HepG2 (cell line): Measurements from ENCODE around the gene ELMOD3. TPM values are rescaled to one million over a fixed set of nuclear protein-coding genes. Genes with fewer than 3 reads are reported as not detected.

Source experiments
- AKAP8 ChIP-seq: sonication (generic); formaldehyde crosslinking; IDR thresholded peaks from 2 replicates; pipeline ENCODE4 v1.5.1; 2020; ENCODE audit warnings: mild to moderate bottlenecking, missing genetic modification reagents
- ARNT2 ChIP-seq: sonication (generic); formaldehyde crosslinking; IDR thresholded peaks from 2 replicates; pipeline ENCODE4 v1.8.0; 2022; ENCODE audit warnings: mild to moderate bottlenecking, low read depth, missing genetic modification reagents, moderate library complexity
- GFI1 ChIP-seq: sonication (generic); formaldehyde crosslinking; IDR thresholded peaks from 2 replicates; pipeline ENCODE4 v1.5.0; 2020; ENCODE audit warnings: missing genetic modification reagents, mild to moderate bottlenecking, borderline replicate concordance
- HNF1A ChIP-seq, 2 experiments: sonication (generic) in 1 of 2; formaldehyde crosslinking in 1 of 2; IDR thresholded peaks; 2 replicates each; pipeline versions ENCODE4 v1.4.0 to v1.6.1; 2016 to 2020; ENCODE audit warnings: borderline replicate concordance in 1 of 2, low read depth in 1 of 2, mild to moderate bottlenecking in 1 of 2, missing genetic modification reagents in 1 of 2
- MAFF ChIP-seq: IDR thresholded peaks from 2 replicates; pipeline ENCODE4 v1.6.1; 2011; ENCODE audit warnings: low read depth, low read length, improper control_type of control experiment
- ONECUT2 ChIP-seq: sonication (generic); formaldehyde crosslinking; IDR thresholded peaks from 2 replicates; pipeline ENCODE4 v1.4.0; 2020; ENCODE audit warnings: missing genetic modification reagents
- PAF1 ChIP-seq: IDR thresholded peaks from 2 replicates; pipeline ENCODE4 v1.6.1; 2016; ENCODE audit warnings: missing genetic modification reagents, missing compliant biosample characterization
- SMAD1 ChIP-seq: sonication (generic); formaldehyde crosslinking; IDR thresholded peaks from 2 replicates; pipeline ENCODE4 v1.4.0; 2020; ENCODE audit warnings: missing genetic modification reagents, low read depth, mild to moderate bottlenecking, borderline replicate concordance
- SOX13 ChIP-seq, 3 experiments: fragments of 450-650 bp in 1 of 3; sonication (generic) in 1 of 3; formaldehyde crosslinking in 1 of 3; IDR thresholded peaks in 2 of 3; conservative IDR thresholded peaks in 1 of 3; 2 replicates each; pipeline versions ENCODE4 v1.5.0 to v1.6.1; 2016 to 2020; ENCODE audit warnings: antibody characterized with exemption in 1 of 3, mild to moderate bottlenecking in 1 of 3, missing compliant biosample characterization in 1 of 3, missing genetic modification reagents in 1 of 3, moderate library complexity in 1 of 3
- SRF ChIP-seq: IDR thresholded peaks from 2 replicates; pipeline ENCODE4 v1.6.1; 2011; ENCODE audit warnings: mild to moderate bottlenecking, low read depth, low read length, moderate library complexity
- STAG1 ChIP-seq: sonication (generic); formaldehyde crosslinking; IDR thresholded peaks from 2 replicates; pipeline ENCODE4 v1.4.0; 2020; ENCODE audit warnings: missing genetic modification reagents
- ZBTB46 ChIP-seq: sonication (generic); formaldehyde crosslinking; IDR thresholded peaks from 2 replicates; pipeline ENCODE4 v1.4.0; 2020; ENCODE audit warnings: mild to moderate bottlenecking, missing genetic modification reagents, borderline replicate concordance
- ZC3H4 ChIP-seq: sonication (generic); formaldehyde crosslinking; IDR thresholded peaks from 2 replicates; pipeline ENCODE4 v1.4.0; 2020; ENCODE audit warnings: missing genetic modification reagents, borderline replicate concordance
- ZNF138 ChIP-seq: sonication (generic); formaldehyde crosslinking; IDR thresholded peaks from 2 replicates; pipeline ENCODE4 v1.5.0; 2020; ENCODE audit warnings: mild to moderate bottlenecking, low read depth, missing genetic modification reagents
- ZNF510 ChIP-seq: sonication (generic); formaldehyde crosslinking; IDR thresholded peaks from 2 replicates; pipeline ENCODE4 v1.4.0; 2020; ENCODE audit warnings: low read depth, mild to moderate bottlenecking, missing genetic modification reagents
- ZNF513 ChIP-seq: sonication (generic); formaldehyde crosslinking; conservative IDR thresholded peaks from 2 replicates; pipeline ENCODE4 v1.5.0; 2020; ENCODE audit warnings: missing genetic modification reagents
- ZNF557 ChIP-seq: sonication (generic); formaldehyde crosslinking; IDR thresholded peaks from 2 replicates; pipeline ENCODE4 v1.4.0; 2020; ENCODE audit warnings: missing genetic modification reagents
- ZNF576 ChIP-seq: sonication (generic); formaldehyde crosslinking; IDR thresholded peaks from 2 replicates; pipeline ENCODE4 v1.4.0; 2020; ENCODE audit warnings: mild to moderate bottlenecking, missing genetic modification reagents
- ZSCAN25 ChIP-seq: sonication (generic); formaldehyde crosslinking; IDR thresholded peaks from 2 replicates; pipeline ENCODE4 v1.8.0; 2022; ENCODE audit warnings: mild to moderate bottlenecking, missing genetic modification reagents
- polyA plus RNA-seq, 8 experiments: library from polyadenylated mRNA; depleted of rRNA in 3 of 8; stranded (reverse) in 7 of 8; unstranded in 1 of 8; fragments of >200 nt; fragmentation: Illumina TruSeq in 4 of 8; extraction: Trizol in 4 of 8; gene quantifications; 2 replicates each; pipeline versions ENCODE4 v1.2.1 to v1.2.3, GENCODE V29; 2011 to 2016; ENCODE audit warnings: low read depth in 4 of 8, missing spikeins in 1 of 8, mixed read lengths in 1 of 8; ENCODE audit not compliant: insufficient read depth in 1 of 8
- total RNA-seq, 5 experiments: library from RNA; depleted of rRNA; stranded (reverse); fragments of >200 nt; fragmentation: Illumina TruSeq; extraction: Trizol; gene quantifications; 2 replicates each; pipeline ENCODE4 v1.2.3, GENCODE V29; 2016; ENCODE audit warnings: low read depth in 1 of 5

ELMOD3 gene
- total and polyA plus RNA-seq, 2 of the 13 experiments (the other 11 are each of a cell fraction or from before 2014, with no cell fraction given) = 13.3 to 19.5 TPM

GRCh38 chr2:85418132-85419008, 63.8 kb downstream of the ELMOD3 start, which contains the start of gene SH2D6 (continued):
- TF ChIP-seq STAG1 (0 out of 2 replicates have a peak, but pooled peaks have one; percentile 1), ONECUT2 (peak; percentile 49; the same call in 1 of the 2 replicates), HNF1A (IDR thresholded peaks at IDR 0.05; ENCODE audit: low read depth) (peak; percentile 55; the same call in 1 of the 2 replicates), HNF1A (CRISPR knock-in tag; IDR thresholded peaks at IDR 0.05; ENCODE audit: borderline replicate concordance) (peak; percentile 73; the same call in 1 of the 2 replicates), ZNF513 (CRISPR knock-in tag) (peak; percentile 87; the same call in 1 of the 2 replicates), ZNF557 (CRISPR knock-in tag) (peak; percentile 81; the same call in 1 of the 2 replicates), PAF1 (no peak), ZBTB46 (CRISPR knock-in tag) (no peak), ARNT2 (CRISPR knock-in tag) (peak; percentile 81; the same call in 1 of the 2 replicates), AKAP8 (CRISPR knock-in tag) (no peak), ZSCAN25 (peak; percentile 78), SOX13 (IDR thresholded peaks at IDR 0.05) (peak; percentile 47; the same call in 1 of the 2 replicates), SOX13 (CRISPR knock-in tag; conservative IDR thresholded peaks at IDR 0.05 in 1 of 2, IDR thresholded peaks at IDR 0.05 in 1 of 2) (peak in 1 of 2 experiments; percentile 39; a peak in 2 of 4 replicates), SMAD1 (no peak), ZNF510 (CRISPR knock-in tag) (peak; percentile 72; the same call in 1 of the 2 replicates), GFI1 (CRISPR knock-in tag) (peak; percentile 68; the same call in 1 of the 2 replicates), ZNF138 (CRISPR knock-in tag) (no peak; the same call in 1 of the 2 replicates), MAFF (no peak), ZNF576 (peak; percentile 85; the same call in 1 of the 2 replicates), ZC3H4 (CRISPR knock-in tag) (no peak), SRF (no peak)
